GM23248 (cell line): ENCODE results near the gene GAS2L1.

Experiments used
- EZH2 ChIP-seq: fragments of 200-600 bp; sonication (generic); IDR thresholded peaks from 2 replicates; pipeline ENCODE4 v1.6.1; 2018; ENCODE audit warnings: antibody characterized with exemption, mild to moderate bottlenecking; ENCODE audit not compliant: insufficient read depth, poor library complexity, severe bottlenecking
- EZH2phosphoT487 ChIP-seq: fragments of 200-600 bp; sonication (generic); IDR thresholded peaks from 2 replicates; pipeline ENCODE4 v1.6.1; 2018; ENCODE audit warnings: antibody characterized with exemption, moderate library complexity, mild to moderate bottlenecking, low read depth; ENCODE audit not compliant: insufficient read depth

GRCh38 chr22:29291215-29291614 is 15.2 kb upstream of the GAS2L1 start:
- no peak for TF ChIP-seq EZH2
- TF ChIP-seq EZH2phosphoT487 = no peak
